ENCODE data around the gene USP6NL. TPM values are rescaled to one million over a fixed set of nuclear protein-coding genes. Genes with fewer than 3 reads are reported as not detected.

Gene USP6NL
- total RNA-seq, 1 experiment from 2014 or later, result 21.4 TPM

- TF ChIP-seq E2F5 (CRISPR knock-in tag; IDR thresholded peaks at IDR 0.05), result no peak
These were observed 186.2 kb downstream of the USP6NL start (continued) for GRCh38 chr10:11425296-11425610.

- no peak overlapping the region for H3K27ac Mint-ChIP-seq
- no peak overlapping the region for H3K4me3 Mint-ChIP-seq
- peaks cover 6% of the 10 kb centered on the region; the same call in 1 of the 2 replicates for H3K4me1 Mint-ChIP-seq
- DNase-seq (ENCODE audit: low spot score) (peak; percentile 71), ATAC-seq (peak; percentile 93)
- peaks cover 42% of the 10 kb centered on the region for H3K9me3 Mint-ChIP-seq
- peaks cover 8% of the 10 kb centered on the region for H3K36me3 Mint-ChIP-seq
- ChIA-PET POLR2A (interaction anchor here (1.1 kb wide), 1 partner anchor 11 kb away, joined by 3 read pairs; no protein-coding TSS in a partner anchor), CTCF (interaction anchor here (0.6 to 2.5 kb wide), 30 partner anchors 9 to 936 kb away, joined by 3 to 26 read pairs (median 4); no protein-coding TSS in a partner anchor)
- TF ChIP-seq ESRRA (CRISPR knock-in tag; IDR thresholded peaks at IDR 0.05; ENCODE audit: borderline replicate concordance) (no peak), STAT6 (CRISPR knock-in tag; conservative IDR thresholded peaks at IDR 0.05; ENCODE audit: low read depth) (no peak), ARID4B (CRISPR knock-in tag; IDR thresholded peaks at IDR 0.05; ENCODE audit: borderline replicate concordance) (no peak), ELF4 (CRISPR knock-in tag; IDR thresholded peaks at IDR 0.05; ENCODE audit: low read depth) (no peak), CTCF (IDR thresholded peaks at IDR 0.05) (peak; percentile 84)
- H3K27me3 Mint-ChIP-seq (ENCODE audit: low read depth), result no peaks in the 10 kb centered on the region
These were observed 186.8 kb downstream of the USP6NL start for GRCh38 chr10:11424456-11425295.

GRCh38 chr10:11416974-11417373, 194.5 kb downstream of the USP6NL start:
- POLR2A ChIA-PET, result no interaction called here
- TF ChIP-seq HMGA2 (CRISPR knock-in tag; IDR thresholded peaks at IDR 0.05), result no peak
- no peak for TF ChIP-seq MYBL2 (CRISPR knock-in tag; IDR thresholded peaks at IDR 0.05)
- TF ChIP-seq ATF1 (CRISPR knock-in tag; IDR thresholded peaks at IDR 0.05), result no peak
- no peak for TF ChIP-seq NR3C1 (CRISPR knock-in tag; conservative IDR thresholded peaks at IDR 0.05; ENCODE audit: low read depth)
- no peak for TF ChIP-seq ZMAT4 (CRISPR knock-in tag; IDR thresholded peaks at IDR 0.05)
- no peak for TF ChIP-seq MAX (CRISPR knock-in tag; IDR thresholded peaks at IDR 0.05)
- TF ChIP-seq SMAD3 (CRISPR knock-in tag; IDR thresholded peaks at IDR 0.05; ENCODE audit: borderline replicate concordance), result no peak
- no peak for TF ChIP-seq GRHL2 (CRISPR knock-in tag; IDR thresholded peaks at IDR 0.05; ENCODE audit: insufficient replicate concordance, severe bottlenecking)
- no peak for TF ChIP-seq USF1 (CRISPR knock-in tag; IDR thresholded peaks at IDR 0.05)
- no peak for TF ChIP-seq TP53 (CRISPR knock-in tag; IDR thresholded peaks at IDR 0.05)
- TF ChIP-seq RORB (CRISPR knock-in tag; IDR thresholded peaks at IDR 0.05), result no peak
- TF ChIP-seq ZNF263 (CRISPR knock-in tag; IDR thresholded peaks at IDR 0.05; ENCODE audit: low read depth), result no peak
- H3K27me3 Mint-ChIP-seq (ENCODE audit: low read depth), result no peaks in the 10 kb centered on the region

More at GRCh38 chr10:11416974-11417373, 194.5 kb downstream of the USP6NL start:
- DNase-seq (ENCODE audit: low spot score) (no peak), ATAC-seq (no peak)
- Mint-ChIP-seq H3K9me3 (peaks cover 32% of the 10 kb centered on the region), H3K4me3 (no peak overlapping the region), H3K4me1 (no peaks in the 10 kb centered on the region), H3K27ac (no peak overlapping the region), H3K36me3 (no peaks in the 10 kb centered on the region)
- CTCF ChIA-PET, result no interaction called here
